Esophagus muscularis mucosa (tissue), 4 donors: ENCODE measurements around the gene FGF12. TPM values are rescaled to one million over a fixed set of nuclear protein-coding genes. Genes with fewer than 3 reads are reported as not detected.

Experiments used
- DNase-seq: peaks from one replicate; pipeline ENCODE4 v3.0.0-alpha.2; 2017; ENCODE audit errors: extremely low spot score
- H3K27ac ChIP-seq, 4 donors: fragments of 200-600 bp; sonication (generic); replicated peaks in 1 of 4; 1 replicate in 3 of 4; 2 replicates in 1 of 4; pipeline ENCODE4 v1.5.1; 2016 to 2019; ENCODE audit warnings: mild to moderate bottlenecking in 1 of 4
- H3K27me3 ChIP-seq, 4 donors: fragments of 200-600 bp; sonication (generic); one replicate each; pipeline versions ENCODE4 v1.5.1 to v1.6.0; 2016 to 2019
- H3K36me3 ChIP-seq, 4 donors: fragments of 200-600 bp; sonication (generic); one replicate each; pipeline ENCODE4 v1.5.1; 2016 to 2019
- H3K4me1 ChIP-seq, 4 donors: fragments of 200-600 bp; sonication (generic); one replicate each; pipeline ENCODE4 v1.5.1; 2016 to 2019
- H3K4me3 ChIP-seq, 4 donors: fragments of 200-600 bp; sonication (generic); 1 replicate in 2 of 4; 2 replicates in 2 of 4; pipeline ENCODE4 v1.5.1; 2016 to 2019; ENCODE audit warnings: mild to moderate bottlenecking in 4 of 4, moderate library complexity in 1 of 4
- H3K9me3 ChIP-seq, 4 donors: fragments of 200-600 bp; sonication (generic); 1 replicate in 3 of 4; 2 replicates in 1 of 4; pipeline ENCODE4 v1.5.1; 2016 to 2019
- CTCF ChIP-seq, 3 experiments: fragments of 200-600 bp in 2 of 3; fragments of 450-650 bp in 1 of 3; sonication (generic) in 2 of 3; IDR thresholded peaks; one replicate each; pipeline ENCODE4 v1.5.1; 2017 to 2019; ENCODE audit warnings: antibody characterized with exemption in 3 of 3, mild to moderate bottlenecking in 2 of 3, moderate library complexity in 1 of 3
- EP300 ChIP-seq: sonication (generic); formaldehyde crosslinking; IDR thresholded peaks from one replicate; pipeline ENCODE4 v1.6.1; 2017; ENCODE audit warnings: antibody characterized with exemption
- POLR2A ChIP-seq: fragments of 450-650 bp; IDR thresholded peaks from one replicate; pipeline ENCODE4 v1.6.1; 2017; ENCODE audit warnings: antibody characterized with exemption, moderate library complexity, mild to moderate bottlenecking, low read depth
- POLR2AphosphoS5 ChIP-seq, 2 donors: sonication (generic); formaldehyde crosslinking; IDR thresholded peaks; one replicate each; pipeline ENCODE4 v1.6.1; 2017; ENCODE audit warnings: antibody characterized with exemption in 2 of 2
- WGBS: methylation state at CpG from one replicate; pipeline ENCODE4 v1.1.5; 2018; 5-methylcytosine and 5-hydroxymethylcytosine counted together
- intact Hi-C: fragments of 100-400 bp; cut with DNase I; formaldehyde crosslinking; loops from one replicate; pipeline ENCODE4 v1.15.1; 2023
- total RNA-seq, 4 donors: library from RNA; depleted of rRNA; stranded (reverse); fragments of >200 nt; gene quantifications; one replicate each; pipeline versions ENCODE4 v1.1.0 to v1.2.1, GENCODE V29; 2016

The FGF12 gene
- total RNA-seq, 4 donors from 2014 or later: 4.6 to 19.5 (median 10.2) TPM

- Histone ChIP-seq H3K4me3 (no peak overlapping the region), H3K4me1 (peaks cover 0 to 25% (median 5%) of the 10 kb centered on the region in 4 donors), H3K27ac (no peak overlapping the region), H3K36me3 (no peaks in the 10 kb centered on the region), H3K9me3 (no peaks in the 10 kb centered on the region), H3K27me3 (no peaks in the 10 kb centered on the region)
- intact Hi-C loops: no loop called here
- no peak for TF ChIP-seq POLR2AphosphoS5 (IDR thresholded peaks at IDR 0.05)
- no peak for TF ChIP-seq CTCF (IDR thresholded peaks at IDR 0.05)
- no peak for TF ChIP-seq POLR2A
- TF ChIP-seq EP300: no peak
- no peak for DNase-seq
- WGBS: 94% methylated on average over 2 of the region's 2 CpGs
These were observed 511.3 kb downstream of the FGF12 start for GRCh38 chr3:192216067-192216466.

- no peak for DNase-seq
- Histone ChIP-seq H3K27ac (peak overlapping the region in 2 of 4 donors; percentile 31 to 66), H3K9me3 (no peaks in the 10 kb centered on the region), H3K4me1 (peaks cover 7 to 49% (median 25%) of the 10 kb centered on the region in 4 donors), H3K27me3 (no peaks in the 10 kb centered on the region), H3K36me3 (no peaks in the 10 kb centered on the region), H3K4me3 (peak overlapping the region in 1 of 4 donors; percentile 37)
- no peak for TF ChIP-seq CTCF (IDR thresholded peaks at IDR 0.05)
- TF ChIP-seq POLR2A: no peak
- TF ChIP-seq POLR2AphosphoS5 (IDR thresholded peaks at IDR 0.05): no peak
- TF ChIP-seq EP300: no peak
- intact Hi-C loops: no loop called here
- WGBS: 77% methylated on average over 7 of the region's 7 CpGs
These were observed 514.4 kb downstream of the FGF12 start for GRCh38 chr3:192212979-192213378.

- no peak for TF ChIP-seq EP300
- TF ChIP-seq CTCF (IDR thresholded peaks at IDR 0.05): peak in 1 of 3 experiments; percentile 21
- no peak for TF ChIP-seq POLR2A
- 78% methylated on average over 2 of the region's 2 CpGs for WGBS
- H3K36me3 ChIP-seq: no peaks in the 10 kb centered on the region
- no peak for DNase-seq
- H3K4me3 ChIP-seq: no peak overlapping the region
- H3K9me3 ChIP-seq: no peaks in the 10 kb centered on the region
- no peak overlapping the region for H3K27ac ChIP-seq
- no peaks in the 10 kb centered on the region for H3K27me3 ChIP-seq
- intact Hi-C loops: no loop called here
- peaks cover 8 to 55% (median 31%) of the 10 kb centered on the region in 4 donors for H3K4me1 ChIP-seq
These were observed 515.0 kb downstream of the FGF12 start for GRCh38 chr3:192212335-192212734.

- no peak for DNase-seq
- intact Hi-C loops: no loop called here
- Histone ChIP-seq H3K4me3 (peak overlapping the region in 2 of 4 donors; percentile 17 to 29), H3K36me3 (no peaks in the 10 kb centered on the region), H3K27ac (peak overlapping the region; percentile 37 to 68 (median 52)), H3K27me3 (no peaks in the 10 kb centered on the region), H3K9me3 (no peaks in the 10 kb centered on the region), H3K4me1 (peaks cover 10 to 54% (median 46%) of the 10 kb centered on the region in 4 donors)
- TF ChIP-seq POLR2AphosphoS5 (IDR thresholded peaks at IDR 0.05): no peak
- TF ChIP-seq CTCF (IDR thresholded peaks at IDR 0.05): no peak
- no peak for TF ChIP-seq EP300
- no peak for TF ChIP-seq POLR2A
- WGBS: 20% methylated on average over 2 of the region's 2 CpGs
These were observed 519.7 kb downstream of the FGF12 start for GRCh38 chr3:192207651-192208050.

- intact Hi-C loops: no loop called here
These were observed 520.1 kb downstream of the FGF12 start for GRCh38 chr3:192207239-192207638.

More at GRCh38 chr3:192207239-192207638, 520.1 kb downstream of the FGF12 start:
- TF ChIP-seq EP300: no peak
- no peak for TF ChIP-seq CTCF (IDR thresholded peaks at IDR 0.05)
- no peak for TF ChIP-seq POLR2AphosphoS5 (IDR thresholded peaks at IDR 0.05)
- TF ChIP-seq POLR2A: no peak
- 53% methylated on average over 3 of the region's 3 CpGs for WGBS
- DNase-seq: no peak
- H3K36me3 ChIP-seq: no peaks in the 10 kb centered on the region
- peaks cover 10 to 54% (median 50%) of the 10 kb centered on the region in 4 donors for H3K4me1 ChIP-seq
- peak overlapping the region; percentile 37 to 68 (median 52) for H3K27ac ChIP-seq
- no peaks in the 10 kb centered on the region for H3K27me3 ChIP-seq
- peak overlapping the region in 2 of 4 donors; percentile 17 to 29 for H3K4me3 ChIP-seq
- H3K9me3 ChIP-seq: no peaks in the 10 kb centered on the region
